HepG2 (cell line): ENCODE data around the gene NCOA5. TPM values are rescaled to one million over a fixed set of nuclear protein-coding genes. Genes with fewer than 3 reads are reported as not detected.

ENCODE experiments used
- GATA4 ChIP-seq: sonication (generic); IDR thresholded peaks from 2 replicates; pipeline ENCODE4 v1.6.1; 2016; ENCODE audit warnings: antibody characterized with exemption, low read depth, borderline replicate concordance
- HNRNPLL ChIP-seq: fragments of 200-400 bp; formaldehyde crosslinking; IDR thresholded peaks from 2 replicates; pipeline ENCODE4 v1.6.1; 2017; ENCODE audit warnings: mild to moderate bottlenecking, low read depth, low read length; ENCODE audit not compliant: poor library complexity, severe bottlenecking
- RBM39 ChIP-seq: fragments of 200-400 bp; formaldehyde crosslinking; IDR thresholded peaks from one replicate; pipeline ENCODE4 v1.6.1; 2018; ENCODE audit warnings: antibody characterized with exemption, mild to moderate bottlenecking, low read depth, low read length; ENCODE audit not compliant: poor library complexity, severe bottlenecking
- SIX4 ChIP-seq: sonication (generic); formaldehyde crosslinking; IDR thresholded peaks from 2 replicates; pipeline ENCODE4 v1.4.0; 2020; ENCODE audit warnings: missing genetic modification reagents
- TBX2 ChIP-seq: sonication (generic); formaldehyde crosslinking; IDR thresholded peaks from 2 replicates; pipeline ENCODE4 v1.5.0; 2020; ENCODE audit warnings: missing genetic modification reagents, mild to moderate bottlenecking, borderline replicate concordance
- TEAD2 ChIP-seq: sonication (generic); formaldehyde crosslinking; IDR thresholded peaks from 2 replicates; pipeline ENCODE4 v1.9.0; 2021; ENCODE audit warnings: missing genetic modification reagents
- ZBTB20 ChIP-seq: sonication (generic); formaldehyde crosslinking; IDR thresholded peaks from 2 replicates; pipeline ENCODE4 v1.8.1; 2023; ENCODE audit warnings: missing genetic modification reagents, low read depth, mild to moderate bottlenecking, borderline replicate concordance
- ZFP36 ChIP-seq: fragments of 150-350 bp; IDR thresholded peaks from 2 replicates; pipeline ENCODE4 v1.6.1; 2018; ENCODE audit warnings: borderline replicate concordance, low read length, low read depth; ENCODE audit not compliant: partially characterized antibody
- ZNF225 ChIP-seq: sonication (generic); formaldehyde crosslinking; IDR thresholded peaks from 2 replicates; pipeline ENCODE4 v1.4.0; 2020; ENCODE audit warnings: mild to moderate bottlenecking, missing genetic modification reagents
- ZNF263 ChIP-seq: sonication (generic); formaldehyde crosslinking; IDR thresholded peaks from 2 replicates; pipeline ENCODE4 v1.4.0; 2020; ENCODE audit warnings: missing genetic modification reagents
- ZNF510 ChIP-seq: sonication (generic); formaldehyde crosslinking; IDR thresholded peaks from 2 replicates; pipeline ENCODE4 v1.4.0; 2020; ENCODE audit warnings: low read depth, mild to moderate bottlenecking, missing genetic modification reagents
- ZNF614 ChIP-seq: IDR thresholded peaks from 2 replicates; pipeline ENCODE4 v1.6.1; 2018; ENCODE audit warnings: missing biosample characterization, missing genetic modification reagents, inconsistent platforms, borderline replicate concordance
- polyA plus RNA-seq, 8 experiments: library from polyadenylated mRNA; depleted of rRNA in 3 of 8; stranded (reverse) in 7 of 8; unstranded in 1 of 8; fragments of >200 nt; fragmentation: Illumina TruSeq in 4 of 8; extraction: Trizol in 4 of 8; gene quantifications; 2 replicates each; pipeline versions ENCODE4 v1.2.1 to v1.2.3, GENCODE V29; 2011 to 2016; ENCODE audit warnings: low read depth in 4 of 8, missing spikeins in 1 of 8, mixed read lengths in 1 of 8; ENCODE audit not compliant: insufficient read depth in 1 of 8
- total RNA-seq, 5 experiments: library from RNA; depleted of rRNA; stranded (reverse); fragments of >200 nt; fragmentation: Illumina TruSeq; extraction: Trizol; gene quantifications; 2 replicates each; pipeline ENCODE4 v1.2.3, GENCODE V29; 2016; ENCODE audit warnings: low read depth in 1 of 5
- TF ChIP-seq, protein P1 (sequence below): IDR thresholded peaks from 2 replicates; pipeline ENCODE4 v1.6.1; 2018; ENCODE audit warnings: missing genetic modification reagents
- TF ChIP-seq, protein P2 (sequence below): sonication (generic); formaldehyde crosslinking; IDR thresholded peaks from 2 replicates; pipeline ENCODE4 v1.5.1; 2020; ENCODE audit warnings: mild to moderate bottlenecking, missing genetic modification reagents, borderline replicate concordance
- TF ChIP-seq, protein P3 (sequence below): sonication (generic); formaldehyde crosslinking; IDR thresholded peaks from 2 replicates; pipeline ENCODE4 v1.5.0; 2020; ENCODE audit warnings: missing genetic modification reagents, mild to moderate bottlenecking, borderline replicate concordance
- TF ChIP-seq, protein P4 (sequence below): sonication (generic); formaldehyde crosslinking; IDR thresholded peaks from 2 replicates; pipeline ENCODE4 v1.9.0; 2021; ENCODE audit warnings: missing genetic modification reagents, borderline replicate concordance

The NCOA5 gene
- total and polyA plus RNA-seq, 2 of the 13 experiments (the other 11 are each of a cell fraction or from before 2014, with no cell fraction given), result 16.5 to 28.4 TPM

DNA sequence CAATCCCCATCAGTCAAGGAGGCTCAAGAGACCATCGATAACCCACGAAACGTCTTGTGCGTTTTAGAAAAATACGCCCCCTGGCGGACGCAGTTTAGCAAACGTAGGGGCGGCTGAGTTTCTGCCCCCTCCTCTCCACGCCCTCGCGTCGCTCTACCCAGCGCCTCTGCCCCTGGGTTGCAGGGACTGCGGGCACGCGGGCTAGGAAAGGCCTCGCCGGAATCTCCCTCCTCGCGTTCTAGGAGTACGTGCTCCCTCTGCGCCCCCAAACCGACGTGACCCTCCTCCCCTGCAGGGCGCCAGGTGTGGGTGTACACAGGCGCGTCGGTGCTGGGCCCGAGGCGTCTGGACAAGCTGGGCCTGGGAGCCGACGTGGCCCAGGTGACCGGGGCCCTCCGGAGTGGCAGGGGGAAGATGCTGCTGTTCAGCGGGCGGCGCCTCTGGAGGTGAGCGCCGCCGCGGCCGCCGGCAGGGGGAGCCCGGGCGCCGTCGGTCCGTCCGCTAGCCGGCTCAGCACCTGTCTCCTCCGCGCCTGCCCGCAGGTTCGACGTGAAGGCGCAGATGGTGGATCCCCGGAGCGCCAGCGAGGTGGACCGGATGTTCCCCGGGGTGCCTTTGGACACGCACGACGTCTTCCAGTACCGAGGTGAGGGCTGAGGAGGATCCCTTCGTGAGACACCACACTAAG lies 75.8 kb downstream of the NCOA5 start (continued):
- TF ChIP-seq TEAD2 (CRISPR knock-in tag), result no peak
- TF ChIP-seq, protein P1, sequence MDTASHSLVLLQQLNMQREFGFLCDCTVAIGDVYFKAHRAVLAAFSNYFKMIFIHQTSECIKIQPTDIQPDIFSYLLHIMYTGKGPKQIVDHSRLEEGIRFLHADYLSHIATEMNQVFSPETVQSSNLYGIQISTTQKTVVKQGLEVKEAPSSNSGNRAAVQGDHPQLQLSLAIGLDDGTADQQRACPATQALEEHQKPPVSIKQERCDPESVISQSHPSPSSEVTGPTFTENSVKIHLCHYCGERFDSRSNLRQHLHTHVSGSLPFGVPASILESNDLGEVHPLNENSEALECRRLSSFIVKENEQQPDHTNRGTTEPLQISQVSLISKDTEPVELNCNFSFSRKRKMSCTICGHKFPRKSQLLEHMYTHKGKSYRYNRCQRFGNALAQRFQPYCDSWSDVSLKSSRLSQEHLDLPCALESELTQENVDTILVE (CRISPR knock-in tag), result no peak
- no peak for TF ChIP-seq GATA4
- TF ChIP-seq RBM39, result peak; percentile 95
- TF ChIP-seq ZNF510 (CRISPR knock-in tag), result peak; percentile 57; the same call in 1 of the 2 replicates
- peak; percentile 75 for TF ChIP-seq ZNF263 (CRISPR knock-in tag)
- TF ChIP-seq ZFP36, result no peak
- TF ChIP-seq TBX2 (CRISPR knock-in tag), result peak; percentile 48
- no peak; the same call in 1 of the 2 replicates for TF ChIP-seq ZBTB20 (CRISPR knock-in tag)
- peak; percentile 73 for TF ChIP-seq HNRNPLL
- TF ChIP-seq, protein P2, sequence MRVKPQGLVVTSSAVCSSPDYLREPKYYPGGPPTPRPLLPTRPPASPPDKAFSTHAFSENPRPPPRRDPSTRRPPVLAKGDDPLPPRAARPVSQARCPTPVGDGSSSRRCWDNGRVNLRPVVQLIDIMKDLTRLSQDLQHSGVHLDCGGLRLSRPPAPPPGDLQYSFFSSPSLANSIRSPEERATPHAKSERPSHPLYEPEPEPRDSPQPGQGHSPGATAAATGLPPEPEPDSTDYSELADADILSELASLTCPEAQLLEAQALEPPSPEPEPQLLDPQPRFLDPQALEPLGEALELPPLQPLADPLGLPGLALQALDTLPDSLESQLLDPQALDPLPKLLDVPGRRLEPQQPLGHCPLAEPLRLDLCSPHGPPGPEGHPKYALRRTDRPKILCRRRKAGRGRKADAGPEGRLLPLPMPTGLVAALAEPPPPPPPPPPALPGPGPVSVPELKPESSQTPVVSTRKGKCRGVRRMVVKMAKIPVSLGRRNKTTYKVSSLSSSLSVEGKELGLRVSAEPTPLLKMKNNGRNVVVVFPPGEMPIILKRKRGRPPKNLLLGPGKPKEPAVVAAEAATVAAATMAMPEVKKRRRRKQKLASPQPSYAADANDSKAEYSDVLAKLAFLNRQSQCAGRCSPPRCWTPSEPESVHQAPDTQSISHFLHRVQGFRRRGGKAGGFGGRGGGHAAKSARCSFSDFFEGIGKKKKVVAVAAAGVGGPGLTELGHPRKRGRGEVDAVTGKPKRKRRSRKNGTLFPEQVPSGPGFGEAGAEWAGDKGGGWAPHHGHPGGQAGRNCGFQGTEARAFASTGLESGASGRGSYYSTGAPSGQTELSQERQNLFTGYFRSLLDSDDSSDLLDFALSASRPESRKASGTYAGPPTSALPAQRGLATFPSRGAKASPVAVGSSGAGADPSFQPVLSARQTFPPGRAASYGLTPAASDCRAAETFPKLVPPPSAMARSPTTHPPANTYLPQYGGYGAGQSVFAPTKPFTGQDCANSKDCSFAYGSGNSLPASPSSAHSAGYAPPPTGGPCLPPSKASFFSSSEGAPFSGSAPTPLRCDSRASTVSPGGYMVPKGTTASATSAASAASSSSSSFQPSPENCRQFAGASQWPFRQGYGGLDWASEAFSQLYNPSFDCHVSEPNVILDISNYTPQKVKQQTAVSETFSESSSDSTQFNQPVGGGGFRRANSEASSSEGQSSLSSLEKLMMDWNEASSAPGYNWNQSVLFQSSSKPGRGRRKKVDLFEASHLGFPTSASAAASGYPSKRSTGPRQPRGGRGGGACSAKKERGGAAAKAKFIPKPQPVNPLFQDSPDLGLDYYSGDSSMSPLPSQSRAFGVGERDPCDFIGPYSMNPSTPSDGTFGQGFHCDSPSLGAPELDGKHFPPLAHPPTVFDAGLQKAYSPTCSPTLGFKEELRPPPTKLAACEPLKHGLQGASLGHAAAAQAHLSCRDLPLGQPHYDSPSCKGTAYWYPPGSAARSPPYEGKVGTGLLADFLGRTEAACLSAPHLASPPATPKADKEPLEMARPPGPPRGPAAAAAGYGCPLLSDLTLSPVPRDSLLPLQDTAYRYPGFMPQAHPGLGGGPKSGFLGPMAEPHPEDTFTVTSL (CRISPR knock-in tag), result no peak
- TF ChIP-seq, protein P3, sequence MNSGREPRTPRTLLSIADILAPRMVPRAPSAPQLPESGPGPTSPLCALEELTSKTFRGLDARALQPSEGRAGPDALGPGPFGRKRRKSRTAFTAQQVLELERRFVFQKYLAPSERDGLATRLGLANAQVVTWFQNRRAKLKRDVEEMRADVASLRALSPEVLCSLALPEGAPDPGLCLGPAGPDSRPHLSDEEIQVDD, result peak; percentile 66; the same call in 1 of the 2 replicates
- TF ChIP-seq SIX4 (CRISPR knock-in tag), result no peak
- no peak for TF ChIP-seq ZNF614 (CRISPR knock-in tag)
- peak; percentile 96; the same call in 1 of the 2 replicates for TF ChIP-seq ZNF225 (CRISPR knock-in tag)
- TF ChIP-seq, protein P4, sequence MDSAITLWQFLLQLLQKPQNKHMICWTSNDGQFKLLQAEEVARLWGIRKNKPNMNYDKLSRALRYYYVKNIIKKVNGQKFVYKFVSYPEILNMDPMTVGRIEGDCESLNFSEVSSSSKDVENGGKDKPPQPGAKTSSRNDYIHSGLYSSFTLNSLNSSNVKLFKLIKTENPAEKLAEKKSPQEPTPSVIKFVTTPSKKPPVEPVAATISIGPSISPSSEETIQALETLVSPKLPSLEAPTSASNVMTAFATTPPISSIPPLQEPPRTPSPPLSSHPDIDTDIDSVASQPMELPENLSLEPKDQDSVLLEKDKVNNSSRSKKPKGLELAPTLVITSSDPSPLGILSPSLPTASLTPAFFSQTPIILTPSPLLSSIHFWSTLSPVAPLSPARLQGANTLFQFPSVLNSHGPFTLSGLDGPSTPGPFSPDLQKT (CRISPR knock-in tag), result no peak
